A549 (cell line): ENCODE results near the gene LRCH1. TPM values are rescaled to one million over a fixed set of nuclear protein-coding genes. Genes with fewer than 3 reads are reported as not detected.

ENCODE experiments used
- ATAC-seq, 2 experiments: fragments of 200-7000 bp in 1 of 2; fragments of >200 bp in 1 of 2; cut with Nextera tagmentation in 1 of 2; cut with Tn5 transposase in 1 of 2; 3 replicates each; pipeline versions ENCODE4 v1.8.0 to v1.9.1; 2018 to 2020; ENCODE audit warnings: mild to moderate bottlenecking in 1 of 2, moderate library complexity in 1 of 2
- CTCF ChIA-PET: fragments of 300-600 bp; sonication (Branson Sonifier 250); formaldehyde crosslinking; extraction: SDS; loops from one replicate; lab custom pipeline; 2021; ENCODE audit warnings: antibody characterized with exemption, inconsistent platforms; lab: Yijun Ruan, JAX
- POLR2A ChIA-PET: fragments of 350-600 bp; formaldehyde crosslinking; extraction: SDS; loops from one replicate; lab custom pipeline; 2021; ENCODE audit warnings: antibody characterized with exemption, inconsistent platforms; lab: Yijun Ruan, JAX
- DNase-seq, 2 experiments: peaks; one replicate each; pipeline versions ENCODE4 v3.0.0 to v3.0.0-alpha.2; 2011 to 2016; ENCODE audit warnings: low read depth in 1 of 2, low spot score in 1 of 2
- FAIRE-seq: peaks from 2 replicates; lab custom pipeline; 2011; peaks lifted over from hg19 to GRCh38; lab: Jason Lieb, UNC
- H3K27ac ChIP-seq, 2 experiments: fragments of >200 bp; sonication (Bioruptor Twin); formaldehyde crosslinking; 3 replicates each; pipeline ENCODE4 v1.5.1; 2016 to 2017
- H3K4me1 ChIP-seq: fragments of >200 bp; sonication (Bioruptor Twin); formaldehyde crosslinking; 3 replicates; pipeline ENCODE4 v1.6.1; 2016
- H3K4me2 ChIP-seq: fragments of >200 bp; sonication (Bioruptor Twin); formaldehyde crosslinking; 3 replicates; pipeline ENCODE4 v1.6.1; 2016
- H3K4me3 ChIP-seq: fragments of >200 bp; sonication (Bioruptor Twin); formaldehyde crosslinking; 3 replicates; pipeline ENCODE4 v1.5.1; 2016
- H3K9me3 ChIP-seq: fragments of >200 bp; sonication (Bioruptor Twin); formaldehyde crosslinking; 3 replicates; pipeline ENCODE4 v1.6.1; 2016
- BHLHE40 ChIP-seq: IDR thresholded peaks from 2 replicates; pipeline ENCODE4 v1.6.1; 2012; ENCODE audit warnings: low read depth, low read length, inconsistent platforms
- CHD2 ChIP-seq: fragments of 150-350 bp; IDR thresholded peaks from 2 replicates; pipeline ENCODE4 v1.6.1; 2014; ENCODE audit warnings: low read length; ENCODE audit not compliant: partially characterized antibody
- CHD4 ChIP-seq: fragments of 200-600 bp; sonication (generic); IDR thresholded peaks from 2 replicates; pipeline ENCODE4 v1.6.1; 2016; ENCODE audit warnings: antibody characterized with exemption, mild to moderate bottlenecking, borderline replicate concordance
- E2F6 ChIP-seq: IDR thresholded peaks from 2 replicates; pipeline ENCODE4 v1.6.1; 2012; ENCODE audit warnings: low read depth, borderline replicate concordance
- EHF ChIP-seq: fragments of 250-450 bp; sonication (Bioruptor Pico); IDR thresholded peaks from 2 replicates; pipeline ENCODE4 v1.5.0; 2020; ENCODE audit warnings: mild to moderate bottlenecking
- ESRRA ChIP-seq: fragments of 150-350 bp; IDR thresholded peaks from 2 replicates; pipeline ENCODE4 v1.6.1; 2014; ENCODE audit warnings: mild to moderate bottlenecking, low read length, borderline replicate concordance
- FOSB ChIP-seq: fragments of 250-450 bp; sonication (Bioruptor Pico); IDR thresholded peaks from 2 replicates; pipeline ENCODE4 v1.5.0; 2020; ENCODE audit warnings: mild to moderate bottlenecking, moderate library complexity
- FOSL2 ChIP-seq, 2 experiments: fragments of 450-650 bp in 1 of 2; fragments of >200 bp in 1 of 2; sonication (Bioruptor Twin) in 1 of 2; formaldehyde crosslinking; IDR thresholded peaks; 2 replicates each; pipeline versions ENCODE4 v1.5.0 to v1.6.1; 2016 to 2020; ENCODE audit warnings: mild to moderate bottlenecking in 1 of 2, moderate library complexity in 1 of 2
- FOXS1 ChIP-seq: fragments of 250-450 bp; sonication (Bioruptor Pico); IDR thresholded peaks from 2 replicates; pipeline ENCODE4 v1.5.0; 2020; ENCODE audit warnings: mild to moderate bottlenecking, moderate library complexity
- GATA3 ChIP-seq: IDR thresholded peaks from 2 replicates; pipeline ENCODE4 v1.6.1; 2012; ENCODE audit warnings: borderline replicate concordance
- HDAC2 ChIP-seq: fragments of 200-600 bp; sonication (generic); IDR thresholded peaks from 2 replicates; pipeline ENCODE4 v1.6.1; 2016
- HOXB13 ChIP-seq: fragments of 250-450 bp; sonication (Bioruptor Pico); IDR thresholded peaks from 2 replicates; pipeline ENCODE4 v1.5.0; 2020; ENCODE audit warnings: low read depth, mild to moderate bottlenecking, moderate library complexity
- HOXB5 ChIP-seq: fragments of 250-450 bp; sonication (Bioruptor Pico); IDR thresholded peaks from 2 replicates; pipeline ENCODE4 v1.5.0; 2020; ENCODE audit warnings: mild to moderate bottlenecking, moderate library complexity
- JUNB ChIP-seq: fragments of >200 bp; sonication (Bioruptor Twin); formaldehyde crosslinking; IDR thresholded peaks from 2 replicates; pipeline ENCODE4 v1.6.1; 2016
- KDM1A ChIP-seq: fragments of 200-600 bp; sonication (generic); IDR thresholded peaks from 2 replicates; pipeline ENCODE4 v1.6.1; 2016; ENCODE audit warnings: low read depth, mild to moderate bottlenecking
- KDM5A ChIP-seq: fragments of 200-600 bp; sonication (generic); IDR thresholded peaks from 2 replicates; pipeline ENCODE4 v1.6.1; 2016; ENCODE audit warnings: antibody characterized with exemption, mild to moderate bottlenecking
- MAZ ChIP-seq: fragments of 150-350 bp; IDR thresholded peaks from 2 replicates; pipeline ENCODE4 v1.6.1; 2014; ENCODE audit warnings: antibody characterized with exemption, low read depth, low read length, borderline replicate concordance
- NR3C1 ChIP-seq: fragments of >200 bp; sonication (Bioruptor Twin); formaldehyde crosslinking; IDR thresholded peaks from 3 replicates; pipeline ENCODE4 v1.6.1; 2017
- PHF8 ChIP-seq: fragments of 200-600 bp; sonication (generic); IDR thresholded peaks from 2 replicates; pipeline ENCODE4 v1.6.1; 2016; ENCODE audit warnings: low read depth, mild to moderate bottlenecking, antibody characterized with exemption, moderate library complexity, borderline replicate concordance
- RAD21 ChIP-seq, 2 experiments: fragments of >200 bp in 1 of 2; sonication (Bioruptor Twin) in 1 of 2; formaldehyde crosslinking in 1 of 2; IDR thresholded peaks in 1 of 2; conservative IDR thresholded peaks in 1 of 2; 2 replicates in 1 of 2; 3 replicates in 1 of 2; pipeline ENCODE4 v1.6.1; 2012 to 2018; ENCODE audit warnings: inconsistent platforms in 1 of 2
- RARB ChIP-seq: fragments of 250-450 bp; sonication (Bioruptor Pico); IDR thresholded peaks from 2 replicates; pipeline ENCODE4 v1.8.0; 2021; ENCODE audit warnings: mild to moderate bottlenecking, moderate library complexity
- RCOR1 ChIP-seq: fragments of 150-350 bp; IDR thresholded peaks from 2 replicates; pipeline ENCODE4 v1.6.1; 2014; ENCODE audit warnings: antibody characterized with exemption, low read length, low read depth
- RNF2 ChIP-seq: fragments of 200-600 bp; sonication (generic); IDR thresholded peaks from 2 replicates; pipeline ENCODE4 v1.6.1; 2016; ENCODE audit warnings: low read depth, mild to moderate bottlenecking, antibody characterized with exemption, moderate library complexity, borderline replicate concordance
- TFCP2L1 ChIP-seq: fragments of 250-450 bp; sonication (Bioruptor Pico); IDR thresholded peaks from 2 replicates; pipeline ENCODE4 v1.5.0; 2021; ENCODE audit warnings: mild to moderate bottlenecking
- USF2 ChIP-seq: fragments of 450-650 bp; IDR thresholded peaks from 2 replicates; pipeline ENCODE4 v1.6.1; 2014; ENCODE audit warnings: antibody characterized with exemption
- ZFP36 ChIP-seq: fragments of 450-650 bp; IDR thresholded peaks from 2 replicates; pipeline ENCODE4 v1.6.1; 2014; ENCODE audit warnings: borderline replicate concordance; ENCODE audit not compliant: partially characterized antibody
- ZNF302 ChIP-seq: fragments of 250-450 bp; sonication (Bioruptor Pico); IDR thresholded peaks from 2 replicates; pipeline ENCODE4 v1.9.0; 2021; ENCODE audit warnings: inconsistent platforms, mild to moderate bottlenecking, moderate library complexity
- ZSCAN20 ChIP-seq: fragments of 250-450 bp; sonication (Bioruptor Pico); IDR thresholded peaks from 2 replicates; pipeline ENCODE4 v1.8.0; 2022; ENCODE audit warnings: mild to moderate bottlenecking, moderate library complexity
- WGBS: methylation state at CpG from one replicate; pipeline ENCODE4 v1.1.6; 2017; ENCODE audit errors: missing lambda C conversion rate; 5-methylcytosine and 5-hydroxymethylcytosine counted together
- polyA plus RNA-seq, 4 experiments: library from polyadenylated mRNA; depleted of rRNA in 3 of 4; stranded (reverse); fragments of >200 nt; fragmentation: RNase III in 1 of 4; extraction: RNeasy Plus Mini Kit Qiagen cat#74134 plus additional on column Dnase treatment in 1 of 4; gene quantifications; 2 replicates in 3 of 4; 3 replicates in 1 of 4; pipeline ENCODE4 v1.2.3, GENCODE V29; 2011 to 2017

Gene LRCH1
- polyA plus RNA-seq, 2 of the 4 experiments (the other 2 are of a cell fraction) = 8.5 to 16.4 TPM

GRCh38 chr13:46688306-46688705 is 135.3 kb downstream of the LRCH1 start:
- Histone ChIP-seq H3K4me2 (peak overlapping the region; percentile 48; the same call in 2 of the 3 replicates), H3K9me3 (no peaks in the 10 kb centered on the region), H3K4me3 (no peak overlapping the region), H3K4me1 (peaks cover 44% of the 10 kb centered on the region), H3K27ac (0 out of 6 replicates have a peak overlapping the region, but pooled peaks of 1 of the 2 experiments have one; percentile 56)
- ChIA-PET POLR2A (no interaction called here), CTCF (no interaction called here)
- TF ChIP-seq ZNF302 (CRISPR knock-in tag) = no peak
- TF ChIP-seq ZSCAN20 (CRISPR knock-in tag) = no peak
- no peak for TF ChIP-seq ZFP36
- TF ChIP-seq CHD4 = no peak
- TF ChIP-seq RCOR1 = no peak
- TF ChIP-seq E2F6 = no peak
- TF ChIP-seq PHF8 = no peak
- TF ChIP-seq RAD21 (conservative IDR thresholded peaks at IDR 0.05 in 1 of 2, IDR thresholded peaks at IDR 0.05 in 1 of 2) = no peak
- TF ChIP-seq RARB (CRISPR knock-in tag) = no peak
- no peak for TF ChIP-seq FOSL2 (IDR thresholded peaks at IDR 0.05)
- no peak for TF ChIP-seq FOSL2 (CRISPR knock-in tag; IDR thresholded peaks at IDR 0.05)
- no peak for TF ChIP-seq BHLHE40
- no peak for FAIRE-seq
- 93% methylated on average over 1 of the region's 1 CpG for WGBS
- no peak for ATAC-seq
- DNase-seq = no peak

GRCh38 chr13:46698014-46698413 is 145.0 kb downstream of the LRCH1 start:
- no peak for FAIRE-seq
- H3K9me3 ChIP-seq = no peaks in the 10 kb centered on the region
- no peak overlapping the region for H3K4me2 ChIP-seq
- ChIA-PET POLR2A (no interaction called here), CTCF (interaction anchor here (1.5 kb wide), 1 partner anchor 146 kb away, joined by 4 read pairs; no protein-coding TSS in a partner anchor)
- ATAC-seq = no peak
- 97% methylated on average over 3 of the region's 3 CpGs for WGBS
- H3K27ac ChIP-seq = no peak overlapping the region
- TF ChIP-seq JUNB = no peak
- TF ChIP-seq, all 56 proteins: peak for 0
- Histone ChIP-seq H3K4me1 (no peaks in the 10 kb centered on the region), H3K4me3 (no peak overlapping the region)
- DNase-seq = no peak

- Histone ChIP-seq H3K4me1 (no peaks in the 10 kb centered on the region), H3K27ac (no peak overlapping the region), H3K4me3 (no peak overlapping the region), H3K4me2 (no peak overlapping the region), H3K9me3 (no peaks in the 10 kb centered on the region)
- DNase-seq (no peak), FAIRE-seq (no peak), ATAC-seq (no peak)
- ChIA-PET CTCF (interaction anchor here (0.6 to 1.5 kb wide), 2 partner anchors 48 to 147 kb away, joined by 3 to 4 read pairs; no protein-coding TSS in a partner anchor), POLR2A (no interaction called here)
- no peak for TF ChIP-seq CHD4
- no peak for TF ChIP-seq KDM1A
- no peak for TF ChIP-seq FOSB (CRISPR knock-in tag)
- no peak for TF ChIP-seq NR3C1
- TF ChIP-seq HOXB5 (CRISPR knock-in tag) = no peak
- TF ChIP-seq RAD21 (conservative IDR thresholded peaks at IDR 0.05 in 1 of 2, IDR thresholded peaks at IDR 0.05 in 1 of 2) = no peak
- no peak for TF ChIP-seq KDM5A
- TF ChIP-seq MAZ = no peak
- no peak for TF ChIP-seq EHF (CRISPR knock-in tag)
- no peak for TF ChIP-seq RNF2
- TF ChIP-seq RARB (CRISPR knock-in tag) = no peak
- no peak for TF ChIP-seq GATA3
- TF ChIP-seq ZSCAN20 (CRISPR knock-in tag) = no peak
- no peak for TF ChIP-seq USF2
- no peak for TF ChIP-seq FOXS1 (CRISPR knock-in tag)
- TF ChIP-seq TFCP2L1 = no peak
- no peak for TF ChIP-seq HDAC2
- no peak for TF ChIP-seq ESRRA
- TF ChIP-seq HOXB13 (CRISPR knock-in tag) = no peak
- TF ChIP-seq CHD2 = no peak
- WGBS = 95% methylated on average over 6 of the region's 6 CpGs
These were observed 146.0 kb downstream of the LRCH1 start for GRCh38 chr13:46698910-46699460.
